Mucosa of stomach (tissue), 1 donor: ENCODE measurements around the gene FAM3B.
A peak's percentile ranks its signal among the peaks of the same experiment; 100 is the strongest.

Experiments
- H3K27me3 ChIP-seq: one replicate; pipeline ENCODE4 v1.7.0; 2013; ENCODE audit warnings: mild to moderate bottlenecking, low read length; ENCODE audit not compliant: control insufficient read depth, insufficient read depth
- H3K36me3 ChIP-seq: one replicate; pipeline ENCODE4 v1.7.0; 2013; ENCODE audit warnings: low read length; ENCODE audit not compliant: control insufficient read depth, insufficient read depth
- H3K4me1 ChIP-seq: one replicate; pipeline ENCODE4 v1.7.0; 2013; ENCODE audit warnings: mild to moderate bottlenecking, low read length; ENCODE audit not compliant: control insufficient read depth, insufficient read depth
- H3K4me3 ChIP-seq: one replicate; pipeline ENCODE4 v1.7.0; 2013; ENCODE audit warnings: low read length
- H3K9ac ChIP-seq: one replicate; pipeline ENCODE4 v1.7.0; 2013; ENCODE audit warnings: mild to moderate bottlenecking, low read length, moderate library complexity
- H3K9me3 ChIP-seq: one replicate; pipeline ENCODE4 v1.7.0; 2013; ENCODE audit warnings: mild to moderate bottlenecking, low read length, moderate library complexity; ENCODE audit not compliant: control insufficient read depth
- donor health status: Pancreatic carcinoma.

FAM3B gene

GRCh38 chr21:41316200-41317062 is at the start of gene FAM3B:
FAM3B (plus strand) TSS chr21:41316801; CDS start chr21:41316880, 79 bp downstream.
- Histone ChIP-seq H3K4me3 (peak within 1 kb of the TSS; percentile 54), H3K4me1 (peaks cover 39% of the 10 kb centered on the region), H3K27me3 (peaks cover 5% of the 10 kb centered on the region), H3K9me3 (no peaks in the 10 kb centered on the region), H3K36me3 (peaks cover 9% of the 10 kb centered on the region), H3K9ac (peak within 1 kb of the TSS; percentile 94)

GRCh38 chr21:41267346-41267745 is 49.3 kb upstream of the FAM3B start:
- H3K4me1 ChIP-seq: no peaks in the 10 kb centered on the region
- no peaks in the 10 kb centered on the region for H3K9me3 ChIP-seq
- no peak overlapping the region for H3K4me3 ChIP-seq
- no peaks in the 10 kb centered on the region for H3K36me3 ChIP-seq
- H3K9ac ChIP-seq: no peak overlapping the region
- H3K27me3 ChIP-seq: no peaks in the 10 kb centered on the region

- no peaks in the 10 kb centered on the region for H3K27me3 ChIP-seq
- no peak overlapping the region for H3K4me3 ChIP-seq
- H3K9ac ChIP-seq: no peak overlapping the region
These were observed 47.1 kb upstream of the FAM3B start for GRCh38 chr21:41269535-41269934.

GRCh38 chr21:41277196-41277595 is 39.4 kb upstream of the FAM3B start:
- Histone ChIP-seq H3K9ac (no peak overlapping the region), H3K4me3 (no peak overlapping the region), H3K36me3 (no peaks in the 10 kb centered on the region), H3K4me1 (no peaks in the 10 kb centered on the region), H3K27me3 (no peaks in the 10 kb centered on the region), H3K9me3 (no peaks in the 10 kb centered on the region)

More at GRCh38 chr21:41269535-41269934, 47.1 kb upstream of the FAM3B start:
- no peaks in the 10 kb centered on the region for H3K36me3 ChIP-seq
- H3K9me3 ChIP-seq: no peaks in the 10 kb centered on the region
- no peaks in the 10 kb centered on the region for H3K4me1 ChIP-seq

GRCh38 chr21:41277846-41278245 is 38.8 kb upstream of the FAM3B start:
- Histone ChIP-seq H3K4me1 (no peaks in the 10 kb centered on the region), H3K9me3 (no peaks in the 10 kb centered on the region), H3K36me3 (no peaks in the 10 kb centered on the region), H3K9ac (no peak overlapping the region), H3K4me3 (no peak overlapping the region), H3K27me3 (no peaks in the 10 kb centered on the region)

GRCh38 chr21:41280115-41280919 is 36.3 kb upstream of the FAM3B start:
- Histone ChIP-seq H3K36me3 (no peaks in the 10 kb centered on the region), H3K9ac (no peak overlapping the region), H3K9me3 (no peaks in the 10 kb centered on the region)

GRCh38 chr21:41282412-41282811 is 34.2 kb upstream of the FAM3B start:
- no peak overlapping the region for H3K4me3 ChIP-seq
- no peaks in the 10 kb centered on the region for H3K9me3 ChIP-seq
- no peaks in the 10 kb centered on the region for H3K4me1 ChIP-seq
- H3K36me3 ChIP-seq: no peaks in the 10 kb centered on the region
- no peak overlapping the region for H3K9ac ChIP-seq
- H3K27me3 ChIP-seq: no peaks in the 10 kb centered on the region

More at GRCh38 chr21:41280115-41280919, 36.3 kb upstream of the FAM3B start:
- Histone ChIP-seq H3K4me1 (no peaks in the 10 kb centered on the region), H3K27me3 (no peaks in the 10 kb centered on the region), H3K4me3 (no peak overlapping the region)

- Histone ChIP-seq H3K9ac (no peak overlapping the region), H3K9me3 (no peaks in the 10 kb centered on the region), H3K27me3 (no peaks in the 10 kb centered on the region), H3K4me1 (no peaks in the 10 kb centered on the region), H3K36me3 (no peaks in the 10 kb centered on the region), H3K4me3 (no peak overlapping the region)
These were observed 33.3 kb upstream of the FAM3B start for GRCh38 chr21:41283211-41283818.

- H3K4me3 ChIP-seq: no peak overlapping the region
- peaks cover 1% of the 10 kb centered on the region for H3K4me1 ChIP-seq
- no peaks in the 10 kb centered on the region for H3K36me3 ChIP-seq
- H3K9ac ChIP-seq: no peak overlapping the region
- H3K9me3 ChIP-seq: no peaks in the 10 kb centered on the region
- no peaks in the 10 kb centered on the region for H3K27me3 ChIP-seq
These were observed 27.2 kb upstream of the FAM3B start for GRCh38 chr21:41289431-41289830.

GRCh38 chr21:41290106-41290799 is 26.3 kb upstream of the FAM3B start:
- Histone ChIP-seq H3K27me3 (no peaks in the 10 kb centered on the region), H3K9ac (no peak overlapping the region), H3K9me3 (no peaks in the 10 kb centered on the region), H3K4me1 (peaks cover 9% of the 10 kb centered on the region), H3K4me3 (no peak overlapping the region), H3K36me3 (no peaks in the 10 kb centered on the region)

GRCh38 chr21:41294548-41295231 is 21.9 kb upstream of the FAM3B start:
- Histone ChIP-seq H3K4me3 (no peak overlapping the region), H3K27me3 (no peaks in the 10 kb centered on the region), H3K36me3 (no peaks in the 10 kb centered on the region), H3K9me3 (no peaks in the 10 kb centered on the region), H3K9ac (no peak overlapping the region), H3K4me1 (peaks cover 24% of the 10 kb centered on the region)
